Measurements from ENCODE around the gene ATP6V1G2.
"Not testable (repeated sequence)": the region's sequence is repeated elsewhere in the genome, so short reads cannot be mapped to it uniquely, and the experiment has no call there.

GRCh38 chr6:31499648-31500047 is 46.8 kb downstream of the ATP6V1G2 start:
- TF ChIP-seq CTCF (IDR thresholded peaks at IDR 0.05; ENCODE audit: low read depth, low read length); POLR2A (IDR thresholded peaks at IDR 0.05; ENCODE audit: extremely low read depth, insufficient read length); MAX (IDR thresholded peaks at IDR 0.05; ENCODE audit: low read depth, low read length); MYC (IDR thresholded peaks at IDR 0.05; ENCODE audit: low read depth, low read length): not testable (repeated sequence)
